Lower lobe of right lung (tissue), 2 donors: ENCODE measurements around the gene PDC. TPM values are rescaled to one million over a fixed set of nuclear protein-coding genes. Genes with fewer than 3 reads are reported as not detected.

Experiments used
- ATAC-seq, 2 donors: fragments of 200-7000 bp; cut with Tn5 transposase; one replicate each; pipeline ENCODE4 v1.9.1; 2020 to 2022; ENCODE audit warnings: mild to moderate bottlenecking in 2 of 2, moderate library complexity in 2 of 2
- DNase-seq: peaks from one replicate; pipeline ENCODE4 v3.0.0-alpha.2; 2020
- H3K27ac ChIP-seq: fragments of 200-600 bp; one replicate; pipeline ENCODE4 v1.8.0; 2022
- H3K27me3 ChIP-seq: fragments of 200-600 bp; one replicate; pipeline ENCODE4 v1.8.0; 2022; ENCODE audit warnings: low read depth
- H3K36me3 ChIP-seq: fragments of 200-600 bp; one replicate; pipeline ENCODE4 v1.8.0; 2022; ENCODE audit warnings: mild to moderate bottlenecking
- H3K4me1 ChIP-seq: fragments of 200-600 bp; one replicate; pipeline ENCODE4 v1.8.0; 2022
- H3K4me3 ChIP-seq: fragments of 200-600 bp; one replicate; pipeline ENCODE4 v1.8.0; 2022; ENCODE audit warnings: mild to moderate bottlenecking
- H3K9me3 ChIP-seq: fragments of 200-600 bp; one replicate; pipeline ENCODE4 v1.8.0; 2022
- intact Hi-C: fragments of 100-400 bp; cut with DNase I; formaldehyde crosslinking; loops from one replicate; pipeline ENCODE4 v1.11.0; 2022
- long read RNA-seq: library from polyadenylated mRNA; unstranded; transcript quantifications from one replicate; pipeline ENCODE4 v2.0.0, GENCODE V29; 2021
- total RNA-seq: library from RNA; stranded (reverse); fragmentation: NEBNext Ultra II Directional; extraction: Animal tissue kit (Norgen Biotek cat#: 25700); gene quantifications from one replicate; pipeline ENCODE4 v1.2.1, GENCODE V29; 2021
- TF ChIP-seq, protein P1 (sequence below): fragments of 200-600 bp; IDR thresholded peaks from one replicate; pipeline ENCODE4 v1.8.0; 2022; ENCODE audit warnings: antibody characterized with exemption, mild to moderate bottlenecking
- donor health status: DM: no; HTN: yes; CAD: no; lungs with severe emphysema.

The PDC gene
- total RNA-seq = not detected
- long read RNA-seq, partial matches to known transcripts = 0 of 1 reads
- long read RNA-seq, other reads (novel, unspliced or antisense) = 1 of 1 reads

DNA sequence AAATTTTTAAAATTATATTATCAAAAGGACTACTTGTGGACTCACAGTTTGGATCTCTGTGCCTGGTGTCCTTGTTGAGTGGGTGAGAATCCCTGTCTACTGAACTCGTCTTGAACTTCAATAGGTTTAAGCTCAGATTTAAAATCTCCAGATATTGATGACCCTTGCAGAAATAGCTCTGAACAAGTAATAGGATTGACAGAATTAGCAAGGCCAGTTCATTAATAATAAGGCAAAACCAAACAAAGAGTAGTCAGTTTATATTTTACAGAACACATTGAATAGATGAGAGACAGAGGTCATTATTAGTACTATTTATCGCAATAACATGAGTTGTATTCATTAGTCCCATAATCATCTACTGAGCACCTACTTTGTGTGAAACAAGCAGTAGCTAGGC is at the start of gene PDC:
Gene PDC (minus strand): TSS at position 101 of the 400 bp plus-strand sequence. CDS start 11,655 bp downstream, outside the sequence.
- Histone ChIP-seq H3K9me3 (no peaks in the 10 kb centered on the region), H3K27ac (no peak within 1 kb of the TSS), H3K4me1 (no peaks in the 10 kb centered on the region), H3K27me3 (no peaks in the 10 kb centered on the region), H3K4me3 (no peak within 1 kb of the TSS), H3K36me3 (no peaks in the 10 kb centered on the region)
- intact Hi-C loops = no loop called here
- ATAC-seq (no peak), DNase-seq (no peak)
- TF ChIP-seq, protein P1, sequence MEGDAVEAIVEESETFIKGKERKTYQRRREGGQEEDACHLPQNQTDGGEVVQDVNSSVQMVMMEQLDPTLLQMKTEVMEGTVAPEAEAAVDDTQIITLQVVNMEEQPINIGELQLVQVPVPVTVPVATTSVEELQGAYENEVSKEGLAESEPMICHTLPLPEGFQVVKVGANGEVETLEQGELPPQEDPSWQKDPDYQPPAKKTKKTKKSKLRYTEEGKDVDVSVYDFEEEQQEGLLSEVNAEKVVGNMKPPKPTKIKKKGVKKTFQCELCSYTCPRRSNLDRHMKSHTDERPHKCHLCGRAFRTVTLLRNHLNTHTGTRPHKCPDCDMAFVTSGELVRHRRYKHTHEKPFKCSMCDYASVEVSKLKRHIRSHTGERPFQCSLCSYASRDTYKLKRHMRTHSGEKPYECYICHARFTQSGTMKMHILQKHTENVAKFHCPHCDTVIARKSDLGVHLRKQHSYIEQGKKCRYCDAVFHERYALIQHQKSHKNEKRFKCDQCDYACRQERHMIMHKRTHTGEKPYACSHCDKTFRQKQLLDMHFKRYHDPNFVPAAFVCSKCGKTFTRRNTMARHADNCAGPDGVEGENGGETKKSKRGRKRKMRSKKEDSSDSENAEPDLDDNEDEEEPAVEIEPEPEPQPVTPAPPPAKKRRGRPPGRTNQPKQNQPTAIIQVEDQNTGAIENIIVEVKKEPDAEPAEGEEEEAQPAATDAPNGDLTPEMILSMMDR = no peak

DNA sequence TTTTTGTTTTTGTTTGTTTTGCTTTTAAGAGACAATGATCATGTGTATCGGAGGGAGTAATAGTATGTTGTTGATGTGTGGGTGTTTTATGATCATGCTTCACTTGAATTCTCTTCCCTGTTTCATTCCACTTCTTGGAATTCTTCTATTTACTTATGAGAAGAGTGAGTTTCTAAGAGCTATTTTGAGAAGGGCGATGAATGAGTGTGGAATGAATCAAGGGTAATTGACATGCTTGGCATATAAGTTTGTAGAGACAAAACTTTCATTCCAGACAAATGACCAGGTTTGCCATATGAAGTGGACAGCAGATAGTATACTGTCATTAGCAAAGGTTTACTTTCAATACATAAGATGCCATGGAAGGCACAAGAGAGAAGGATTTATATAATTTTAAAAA is 42.3 kb upstream of the PDC start:
- TF ChIP-seq, protein P1 = no peak
- H3K36me3 ChIP-seq = no peaks in the 10 kb centered on the region
- H3K27ac ChIP-seq = no peak overlapping the region
- DNase-seq (no peak), ATAC-seq (peak in 1 of 2 donors; percentile 78)
- no peak overlapping the region for H3K4me3 ChIP-seq
- intact Hi-C loops = no loop called here
- no peaks in the 10 kb centered on the region for H3K4me1 ChIP-seq
- H3K27me3 ChIP-seq = no peaks in the 10 kb centered on the region
- H3K9me3 ChIP-seq = peaks cover 8% of the 10 kb centered on the region

- no peak overlapping the region for H3K4me3 ChIP-seq
- no peaks in the 10 kb centered on the region for H3K4me1 ChIP-seq
- intact Hi-C loops = no loop called here
- DNase-seq = no peak
- no peaks in the 10 kb centered on the region for H3K27me3 ChIP-seq
- H3K36me3 ChIP-seq = no peaks in the 10 kb centered on the region
- ATAC-seq = no peak
- no peak overlapping the region for H3K27ac ChIP-seq
- peaks cover 8% of the 10 kb centered on the region for H3K9me3 ChIP-seq
- TF ChIP-seq, protein P1 = no peak
These were observed 41.2 kb upstream of the PDC start for GRCh38 chr1:186502087-186502486.

DNA sequence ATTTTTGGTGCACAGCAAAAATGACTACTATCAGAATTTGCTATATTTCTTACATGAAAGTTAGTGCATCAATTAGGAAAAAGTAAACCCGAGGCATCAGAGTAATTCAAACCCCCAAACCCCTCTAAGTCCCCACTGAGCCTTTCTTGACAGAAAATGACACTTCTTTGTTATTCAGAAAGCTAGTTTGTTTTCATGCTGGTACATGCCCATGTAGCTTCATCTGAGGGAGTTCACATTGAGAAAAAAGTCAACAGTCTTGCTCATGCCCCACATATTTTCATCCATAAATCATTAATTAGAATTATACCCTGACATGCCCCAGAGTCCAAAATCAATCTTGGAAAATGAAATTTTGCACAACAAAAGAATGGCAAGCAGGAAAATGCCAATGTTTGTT is 39.9 kb upstream of the PDC start:
- Histone ChIP-seq H3K36me3 (no peaks in the 10 kb centered on the region), H3K27me3 (no peaks in the 10 kb centered on the region), H3K4me3 (no peak overlapping the region), H3K4me1 (no peaks in the 10 kb centered on the region), H3K27ac (no peak overlapping the region), H3K9me3 (peaks cover 2% of the 10 kb centered on the region)
- DNase-seq (no peak), ATAC-seq (no peak)
- TF ChIP-seq, protein P1 = no peak
- intact Hi-C loops = no loop called here

DNA sequence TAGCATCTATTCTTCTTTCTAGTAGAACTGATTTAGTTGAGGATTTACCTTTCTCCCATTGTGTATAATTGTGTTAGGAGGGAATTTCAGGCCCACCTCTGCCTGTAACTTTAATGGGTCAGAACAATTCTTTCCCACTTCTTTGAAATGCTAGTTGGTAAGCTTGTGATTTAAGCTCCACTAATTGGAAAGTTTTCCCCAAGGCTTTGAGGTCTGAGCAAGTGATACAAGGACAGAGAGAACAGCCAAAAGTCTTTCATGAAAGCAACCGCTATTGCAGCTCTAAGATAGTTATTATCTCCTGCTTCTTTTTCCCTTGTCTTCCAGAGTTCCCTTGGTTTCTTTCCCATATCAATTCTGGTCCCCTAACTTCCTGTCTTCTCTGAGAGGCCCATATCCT is 38.7 kb upstream of the PDC start:
- H3K4me1 ChIP-seq = no peaks in the 10 kb centered on the region
- intact Hi-C loops = no loop called here
- H3K27ac ChIP-seq = no peak overlapping the region
- H3K4me3 ChIP-seq = no peak overlapping the region
- TF ChIP-seq, protein P1 = no peak
- DNase-seq (no peak), ATAC-seq (no peak)
- no peaks in the 10 kb centered on the region for H3K27me3 ChIP-seq
- H3K36me3 ChIP-seq = no peaks in the 10 kb centered on the region
- no peaks in the 10 kb centered on the region for H3K9me3 ChIP-seq
